Chondrocyte (in vitro differentiated cells): Measurements from ENCODE around the gene PHKG1. TPM values are rescaled to one million over a fixed set of nuclear protein-coding genes. Genes with fewer than 3 reads are reported as not detected.
"Not testable (repeated sequence)": the region's sequence is repeated elsewhere in the genome, so short reads cannot be mapped to it uniquely, and the experiment has no call there.

Experiments used
- DNase-seq: peaks from one replicate; pipeline ENCODE4 v3.0.0; 2021; ENCODE audit warnings: mixed read lengths, low spot score
- H3K27ac Mint-ChIP-seq: one replicate; pipeline ENCODE4 v1.8.0; 2021; ENCODE audit warnings: mild to moderate bottlenecking, moderate library complexity, mixed read lengths; ENCODE audit not compliant: unreplicated experiment
- H3K27me3 Mint-ChIP-seq: 2 replicates; pipeline ENCODE4 v1.8.0; 2021; ENCODE audit warnings: low read depth, mixed read lengths
- H3K36me3 Mint-ChIP-seq: 2 replicates; pipeline ENCODE4 v1.8.0; 2021; ENCODE audit warnings: low read depth, mixed read lengths
- H3K4me1 Mint-ChIP-seq: 2 replicates; pipeline ENCODE4 v1.8.0; 2021; ENCODE audit warnings: low read depth, mild to moderate bottlenecking, mixed read lengths
- H3K4me3 Mint-ChIP-seq: one replicate; pipeline ENCODE4 v1.8.0; 2021; ENCODE audit warnings: mild to moderate bottlenecking, moderate library complexity, mixed read lengths; ENCODE audit not compliant: unreplicated experiment
- H3K9me3 Mint-ChIP-seq: 2 replicates; pipeline ENCODE4 v1.8.0; 2021; ENCODE audit warnings: low read depth, mixed read lengths
- total RNA-seq: library from RNA; stranded (reverse); gene quantifications from 3 replicates; pipeline ENCODE4 v1.2.1, GENCODE V29; 2021
- TF ChIP-seq, protein P1 (sequence below): fragments of 200-600 bp; sonication (generic); IDR thresholded peaks from 2 replicates; pipeline ENCODE4 v1.5.0; 2021; ENCODE audit warnings: antibody characterized with exemption, mild to moderate bottlenecking, moderate library complexity

The PHKG1 gene
- total RNA-seq, 1 donor from 2014 or later = 0.15 TPM

DNA sequence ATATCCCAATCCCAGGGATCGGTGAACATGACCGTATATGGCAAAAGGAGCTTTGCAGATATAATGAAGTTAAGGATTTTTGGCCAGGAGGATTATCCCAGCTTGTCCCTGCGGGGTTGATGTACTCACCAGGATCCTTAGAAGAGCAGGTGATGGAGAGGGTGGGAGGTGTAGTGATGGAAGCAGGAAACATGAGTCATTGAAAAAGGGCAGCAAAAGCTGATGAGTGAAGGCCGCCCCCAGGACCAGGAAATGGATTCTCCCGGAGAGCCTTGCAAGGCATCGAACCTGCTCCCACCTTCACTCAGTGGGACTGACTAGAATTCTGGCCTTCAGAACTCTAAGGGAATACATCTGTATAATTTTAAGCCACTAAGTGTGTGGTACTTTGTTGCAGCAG is 28.7 kb upstream of the PHKG1 start:
- Mint-ChIP-seq H3K4me3 (no peak overlapping the region), H3K27me3 (peaks cover 2% of the 10 kb centered on the region), H3K27ac (no peak overlapping the region), H3K9me3 (no peaks in the 10 kb centered on the region), H3K36me3 (no peaks in the 10 kb centered on the region), H3K4me1 (no peaks in the 10 kb centered on the region)
- no peak for DNase-seq
- TF ChIP-seq, protein P1, sequence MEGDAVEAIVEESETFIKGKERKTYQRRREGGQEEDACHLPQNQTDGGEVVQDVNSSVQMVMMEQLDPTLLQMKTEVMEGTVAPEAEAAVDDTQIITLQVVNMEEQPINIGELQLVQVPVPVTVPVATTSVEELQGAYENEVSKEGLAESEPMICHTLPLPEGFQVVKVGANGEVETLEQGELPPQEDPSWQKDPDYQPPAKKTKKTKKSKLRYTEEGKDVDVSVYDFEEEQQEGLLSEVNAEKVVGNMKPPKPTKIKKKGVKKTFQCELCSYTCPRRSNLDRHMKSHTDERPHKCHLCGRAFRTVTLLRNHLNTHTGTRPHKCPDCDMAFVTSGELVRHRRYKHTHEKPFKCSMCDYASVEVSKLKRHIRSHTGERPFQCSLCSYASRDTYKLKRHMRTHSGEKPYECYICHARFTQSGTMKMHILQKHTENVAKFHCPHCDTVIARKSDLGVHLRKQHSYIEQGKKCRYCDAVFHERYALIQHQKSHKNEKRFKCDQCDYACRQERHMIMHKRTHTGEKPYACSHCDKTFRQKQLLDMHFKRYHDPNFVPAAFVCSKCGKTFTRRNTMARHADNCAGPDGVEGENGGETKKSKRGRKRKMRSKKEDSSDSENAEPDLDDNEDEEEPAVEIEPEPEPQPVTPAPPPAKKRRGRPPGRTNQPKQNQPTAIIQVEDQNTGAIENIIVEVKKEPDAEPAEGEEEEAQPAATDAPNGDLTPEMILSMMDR = no peak

DNA sequence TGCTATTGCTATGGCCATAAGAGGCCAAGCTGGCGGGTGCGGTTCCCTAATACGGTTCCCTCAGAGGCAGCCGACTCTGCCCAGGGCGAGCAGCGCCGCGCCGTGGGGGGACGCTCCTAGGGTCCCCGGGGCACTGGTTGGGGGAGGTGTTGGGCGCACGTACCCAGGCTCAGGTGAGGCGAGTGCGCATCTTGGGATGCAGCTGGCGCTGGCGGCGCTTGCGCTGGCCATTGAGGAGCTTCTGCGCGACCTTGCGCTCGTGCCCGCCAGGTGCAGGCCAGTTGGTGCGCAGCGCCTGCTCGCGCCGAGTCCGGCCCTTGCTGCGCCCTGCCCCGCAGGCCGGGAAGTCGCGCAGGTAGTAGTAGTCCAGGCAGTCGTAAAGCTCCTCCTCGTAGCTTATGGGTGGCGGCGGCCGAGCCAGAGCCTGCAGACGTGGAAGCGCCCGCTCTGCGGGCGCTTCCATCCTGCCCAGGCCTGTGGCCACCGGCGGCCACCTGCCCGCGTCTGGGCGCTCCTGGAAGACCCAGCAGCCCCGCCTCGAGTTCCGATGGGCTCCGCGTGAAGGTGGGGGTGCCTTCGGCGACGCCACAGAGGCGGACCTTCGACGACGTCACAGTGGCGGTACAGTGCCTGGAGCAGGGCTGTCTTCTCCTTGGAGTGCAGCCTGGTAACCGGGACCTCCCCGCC is 23.2 kb upstream of the PHKG1 start, which contains the start of gene NUPR2:
NUPR2 (minus strand) TSS at position 566 of the 687 bp plus-strand sequence; CDS start at position 463, 103 bp downstream.
- no peaks in the 10 kb centered on the region for H3K27me3 Mint-ChIP-seq
- TF ChIP-seq, protein P1 = no peak
- no peaks in the 10 kb centered on the region for H3K4me1 Mint-ChIP-seq
- H3K9me3 Mint-ChIP-seq = no peaks in the 10 kb centered on the region
- DNase-seq = no peak
- no peaks in the 10 kb centered on the region for H3K36me3 Mint-ChIP-seq
- no peak within 1 kb of the TSS for H3K4me3 Mint-ChIP-seq
- H3K27ac Mint-ChIP-seq = no peak within 1 kb of the TSS

DNA sequence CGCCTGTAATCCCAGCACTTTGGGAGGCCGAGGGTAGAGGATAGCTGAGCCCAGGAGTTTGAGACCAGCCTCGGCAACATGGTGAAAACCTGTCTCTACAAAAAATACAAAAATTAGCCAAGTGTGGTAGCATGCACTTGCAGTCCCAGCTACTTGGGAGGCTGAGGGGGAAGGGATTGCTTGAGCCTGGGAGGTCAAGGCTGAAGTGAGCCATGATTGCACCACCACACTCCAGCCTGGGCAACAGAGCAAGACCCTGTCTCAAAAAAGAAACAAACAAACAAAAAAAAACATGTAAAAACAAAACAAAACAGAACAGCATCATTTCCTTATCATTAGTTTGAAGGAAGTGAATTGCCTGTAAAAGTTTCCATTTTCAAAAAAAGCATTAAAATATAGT is 19.5 kb upstream of the PHKG1 start:
- not testable (repeated sequence) for H3K9me3 Mint-ChIP-seq, H3K36me3 Mint-ChIP-seq, H3K27ac Mint-ChIP-seq, H3K4me3 Mint-ChIP-seq, H3K4me1 Mint-ChIP-seq, H3K27me3 Mint-ChIP-seq, DNase-seq

DNA sequence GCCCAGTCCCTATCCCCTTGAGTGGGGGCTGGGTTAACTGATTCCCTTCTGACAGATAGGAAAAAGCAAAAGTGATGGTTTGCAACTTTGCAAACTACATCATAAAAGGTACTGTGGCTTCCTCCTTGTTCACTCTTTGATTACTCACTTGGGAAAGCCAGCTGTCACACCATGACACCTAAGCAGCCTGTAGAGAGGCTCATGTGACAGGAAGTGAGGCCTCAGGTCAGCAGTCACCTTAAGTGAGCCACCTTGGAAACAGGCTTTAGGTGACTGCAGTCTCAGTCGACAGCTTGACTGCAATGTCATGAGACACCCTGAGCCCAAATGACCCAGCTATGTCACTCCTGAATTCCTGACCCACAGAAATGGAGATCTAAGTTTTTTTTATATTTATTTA is 17.9 kb upstream of the PHKG1 start:
- Mint-ChIP-seq H3K27ac (no peak overlapping the region), H3K4me1 (peaks cover 6% of the 10 kb centered on the region), H3K4me3 (no peak overlapping the region), H3K9me3 (peaks cover 2% of the 10 kb centered on the region), H3K36me3 (peaks cover 1% of the 10 kb centered on the region), H3K27me3 (no peaks in the 10 kb centered on the region)
- TF ChIP-seq, protein P1 = no peak
- DNase-seq = no peak

DNA sequence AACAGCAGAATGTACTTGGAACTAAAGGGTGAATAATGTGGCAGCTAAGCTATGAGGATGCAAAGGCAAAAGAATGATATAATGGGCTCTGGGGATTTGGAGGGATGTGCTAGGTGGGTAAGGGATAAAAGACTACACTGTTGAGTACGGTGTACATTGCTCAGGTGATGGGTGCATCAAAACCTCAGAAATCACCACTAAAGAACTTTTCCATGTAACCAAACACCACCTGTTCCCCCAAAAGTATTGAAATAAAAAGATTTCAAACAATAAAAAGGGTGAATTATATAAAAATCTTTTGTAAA is 15.2 kb upstream of the PHKG1 start:
- no peak overlapping the region for H3K27ac Mint-ChIP-seq
- H3K4me3 Mint-ChIP-seq = no peak overlapping the region
- TF ChIP-seq, protein P1 = no peak
- DNase-seq = no peak
- H3K27me3 Mint-ChIP-seq = no peaks in the 10 kb centered on the region
- H3K4me1 Mint-ChIP-seq = peaks cover 13% of the 10 kb centered on the region
- H3K9me3 Mint-ChIP-seq = peaks cover 2% of the 10 kb centered on the region
- peaks cover 3% of the 10 kb centered on the region for H3K36me3 Mint-ChIP-seq
